Measurements from ENCODE around the gene CEACAM8. TPM values are rescaled to one million over a fixed set of nuclear protein-coding genes. Genes with fewer than 3 reads are reported as not detected.
"Not testable (repeated sequence)": the region's sequence is repeated elsewhere in the genome, so short reads cannot be mapped to it uniquely, and the experiment has no call there.

Gene CEACAM8
- under 1 TPM in 3 of 4 donors, not detected in 1; 0.12 to 0.22 (median 0.20) TPM for polyA plus RNA-seq (ENCODE audit: insufficient read length in 4 of 4)

DNA sequence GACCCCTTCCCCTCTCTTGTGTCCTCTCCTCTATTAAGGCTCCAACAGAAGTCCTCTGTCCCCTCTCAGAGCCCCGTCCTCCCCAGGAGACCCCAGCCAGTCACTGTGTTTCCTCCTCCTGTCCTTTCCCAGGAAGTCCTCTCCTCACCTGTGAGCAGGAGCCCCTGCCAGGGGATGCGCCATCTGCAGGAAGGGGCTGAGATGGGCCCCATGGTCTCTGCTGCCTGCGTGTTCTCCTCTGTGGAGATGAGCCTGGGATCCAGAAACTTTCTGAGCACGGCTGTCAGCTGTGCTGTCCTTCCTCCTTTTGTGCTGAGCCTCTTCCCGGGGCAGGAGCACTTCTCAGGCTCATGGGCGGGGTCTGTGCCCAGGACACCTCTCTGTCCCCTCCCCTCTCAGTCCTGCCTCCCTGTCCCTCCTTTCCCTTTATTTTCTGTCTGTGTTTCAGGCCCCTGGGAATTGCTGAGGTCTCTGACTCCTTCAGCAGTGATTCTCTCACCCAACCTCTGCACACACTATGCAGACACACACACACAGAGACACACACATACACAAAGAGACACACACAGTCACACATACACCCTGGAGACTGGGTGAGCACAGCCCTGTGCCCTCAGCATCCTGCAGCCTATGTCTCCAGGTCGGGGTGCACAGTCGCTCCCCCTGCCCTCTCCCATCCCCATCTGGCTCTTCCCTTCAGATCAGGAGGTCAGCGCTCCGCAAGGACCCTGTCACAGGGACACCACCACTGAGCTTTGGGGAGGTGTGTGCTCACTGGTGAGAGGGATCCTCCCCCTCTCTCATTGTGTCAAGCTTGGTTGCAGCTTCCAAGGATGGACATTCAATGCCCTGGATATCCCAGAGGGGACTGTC, at the start of gene CEACAM8:
Gene CEACAM8, minus strand, starts transcription at position 308 of the 873 bp plus-strand sequence. Its CDS starts 96 bp downstream, at position 212.
- no peak for DNase-seq (ENCODE audit: low read depth in 4 of 4, low spot score in 3 of 4)

DNA sequence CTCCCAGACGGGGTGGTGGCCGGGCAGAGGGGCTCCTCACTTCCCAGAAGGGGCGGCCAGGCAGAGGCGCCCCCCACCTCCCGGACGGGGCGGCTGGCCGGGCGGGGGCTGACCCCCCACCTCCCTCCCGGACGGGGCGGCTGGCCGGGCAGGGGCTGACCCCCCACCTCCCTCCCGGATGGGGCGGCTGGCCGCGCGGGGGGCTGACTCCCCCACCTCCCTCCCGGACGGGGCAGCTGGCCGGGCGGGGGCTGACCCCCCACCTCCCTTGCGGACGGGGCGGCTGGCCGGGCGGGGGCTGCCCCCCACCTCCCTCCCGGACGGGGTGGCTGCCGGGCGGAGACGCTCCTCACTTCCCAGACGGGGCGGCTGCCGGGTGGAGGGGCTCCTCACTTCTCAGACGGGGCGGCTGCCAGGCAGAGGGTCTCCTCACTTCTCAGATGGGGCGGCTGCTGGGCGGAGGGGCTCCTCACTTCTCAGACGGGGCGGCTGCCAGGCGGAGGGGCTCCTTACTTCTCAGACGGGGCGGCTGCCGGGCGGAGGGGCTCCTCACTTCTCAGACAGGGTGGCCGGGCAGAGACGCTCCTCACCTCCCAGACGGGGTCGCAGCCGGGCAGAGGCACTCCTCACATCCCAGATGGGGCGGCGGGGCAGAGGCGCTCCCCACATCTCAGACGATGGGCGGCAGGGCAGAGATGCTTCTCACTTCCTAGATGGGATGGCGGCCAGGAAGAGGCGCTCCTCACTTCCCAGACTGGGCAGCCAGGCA, 44.8 kb upstream of the CEACAM8 start:
- DNase-seq (ENCODE audit: low read depth in 4 of 4, low spot score in 3 of 4) = not testable (repeated sequence)

- no peak for DNase-seq (ENCODE audit: low read depth in 4 of 4, low spot score in 3 of 4)
These were observed 40.5 kb upstream of the CEACAM8 start for GRCh38 chr19:42635233-42635539.

- DNase-seq (ENCODE audit: low read depth in 4 of 4, low spot score in 3 of 4) = no peak
These were observed 39.9 kb upstream of the CEACAM8 start for GRCh38 chr19:42634409-42635232.

DNA sequence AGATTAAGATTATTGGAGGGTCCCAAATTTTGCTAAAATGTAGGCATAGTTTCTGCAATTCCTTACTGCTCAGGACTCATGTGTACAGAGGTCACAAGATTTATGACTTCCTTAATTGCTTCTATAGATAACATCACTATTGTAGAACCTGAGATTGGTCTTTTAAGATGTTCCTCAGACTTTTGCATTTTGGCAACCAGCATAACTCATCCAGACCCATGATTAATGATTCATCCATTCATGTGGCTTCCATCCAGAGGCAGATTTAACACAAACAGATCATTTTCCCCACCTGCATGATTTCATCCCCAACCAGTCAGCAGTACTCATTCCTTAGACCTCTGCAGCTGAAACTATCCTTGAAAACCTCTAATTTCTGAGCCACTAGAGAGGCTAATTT, 34.5 kb upstream of the CEACAM8 start:
- no peak for DNase-seq (ENCODE audit: low read depth in 4 of 4, low spot score in 3 of 4)

DNA sequence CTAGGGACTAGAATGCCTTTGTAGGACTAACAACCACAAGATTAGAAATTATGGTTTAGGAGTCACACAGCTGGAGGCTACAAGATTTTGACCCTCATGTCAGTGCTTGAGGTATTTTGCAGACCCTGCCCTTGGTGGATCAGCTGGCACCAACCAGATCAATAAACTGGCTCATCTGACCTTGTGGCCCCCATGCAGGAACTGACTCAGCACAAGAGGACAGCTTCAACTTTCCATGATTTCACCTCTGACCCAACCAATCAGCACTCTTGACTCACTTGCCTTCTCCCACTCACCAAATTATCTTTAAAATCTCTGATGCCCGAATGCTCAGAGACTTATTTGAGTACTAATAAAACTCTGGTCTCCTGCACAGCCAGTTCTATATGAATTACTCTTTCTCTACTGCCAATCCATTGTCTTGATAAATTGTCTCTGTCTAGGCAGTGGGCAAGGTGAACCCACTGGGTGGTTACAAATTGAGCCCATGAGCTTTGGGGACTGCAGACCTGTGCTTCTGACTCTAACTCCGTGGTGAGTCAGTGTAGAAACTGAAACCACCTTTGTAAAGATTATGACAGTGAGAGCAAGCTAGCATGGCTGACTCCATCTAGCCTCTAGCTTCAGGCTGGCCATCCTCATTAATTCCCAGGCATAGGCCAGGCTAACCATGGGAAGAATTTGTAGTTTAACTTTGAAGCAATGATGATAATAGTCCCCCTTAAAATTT, 33.9 kb upstream of the CEACAM8 start:
- no peak for DNase-seq (ENCODE audit: low read depth in 4 of 4, low spot score in 3 of 4)

- no peak for DNase-seq (ENCODE audit: low read depth in 4 of 4, low spot score in 3 of 4)
These were observed 33.2 kb upstream of the CEACAM8 start for GRCh38 chr19:42627916-42628315.

DNA sequence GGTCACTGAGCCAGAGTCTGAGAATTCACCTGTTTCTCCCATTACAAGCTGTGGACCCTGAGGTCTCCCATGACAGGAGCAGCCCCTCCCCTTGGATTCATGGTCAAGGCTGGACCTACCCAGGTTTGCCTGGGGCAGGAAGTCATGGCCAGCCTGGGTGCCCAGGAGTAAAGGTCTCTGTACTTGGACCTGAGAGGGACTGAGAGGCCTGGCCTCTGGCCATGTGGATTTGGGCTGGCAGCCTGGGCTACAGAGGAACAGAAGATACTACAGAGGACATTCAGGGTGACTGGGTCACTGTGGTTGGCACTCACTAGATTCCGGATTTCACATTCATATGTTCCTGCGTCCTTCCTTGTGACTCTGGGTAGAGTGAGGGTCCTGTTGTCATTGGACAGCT, 31.5 kb upstream of the CEACAM8 start:
- no peak for DNase-seq (ENCODE audit: low read depth in 4 of 4, low spot score in 3 of 4)

- DNase-seq (ENCODE audit: low read depth in 4 of 4, low spot score in 3 of 4) = no peak
These were observed 24.5 kb upstream of the CEACAM8 start for GRCh38 chr19:42619271-42619670.

DNA sequence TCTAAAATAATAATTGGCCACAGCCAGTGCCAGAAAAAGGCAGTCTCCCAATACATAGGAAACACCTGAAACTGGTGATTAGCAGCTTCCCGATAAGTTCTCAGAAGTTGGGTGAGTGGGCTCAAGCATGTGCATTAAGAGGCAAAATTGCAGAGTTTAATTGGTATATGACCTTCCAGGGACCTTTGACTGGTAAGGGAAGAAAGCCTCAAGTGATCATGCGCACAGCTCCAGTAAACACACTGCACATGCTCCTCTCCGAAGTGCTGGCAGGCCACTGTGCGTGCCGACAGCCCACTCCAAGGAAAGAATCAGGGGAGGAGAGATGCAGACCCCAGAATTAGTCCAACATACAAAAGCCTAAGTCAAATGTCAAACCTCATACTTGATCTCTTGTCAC, 18.9 kb upstream of the CEACAM8 start:
- DNase-seq (ENCODE audit: low read depth in 4 of 4, low spot score in 3 of 4) = no peak

DNA sequence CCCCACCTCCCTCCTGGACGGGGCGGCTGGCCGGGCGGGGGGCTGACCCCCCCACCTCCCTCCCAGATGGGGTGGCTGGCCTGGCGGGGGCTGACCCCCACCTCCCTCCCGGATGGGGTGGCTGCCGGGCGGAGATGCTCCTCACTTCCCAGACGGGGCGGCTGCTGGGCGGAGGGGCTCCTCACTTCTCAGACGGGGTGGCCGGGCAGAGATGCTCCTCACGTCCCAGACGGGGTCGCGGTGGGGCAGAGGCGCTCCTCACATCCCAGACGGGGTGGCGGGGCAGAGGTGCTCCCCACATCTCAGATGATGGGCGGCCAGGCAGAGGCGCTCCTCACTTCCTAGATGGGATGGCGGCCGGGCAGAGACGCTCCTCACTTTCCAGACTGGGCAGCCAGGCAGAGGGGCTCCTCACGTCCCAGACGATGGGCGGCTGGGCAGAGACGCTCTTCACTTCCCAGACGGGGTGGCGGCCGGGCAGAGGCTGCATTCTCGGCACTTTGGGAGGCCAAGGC, 15.7 kb upstream of the CEACAM8 start:
- DNase-seq (ENCODE audit: low read depth in 4 of 4, low spot score in 3 of 4) = not testable (repeated sequence)

DNA sequence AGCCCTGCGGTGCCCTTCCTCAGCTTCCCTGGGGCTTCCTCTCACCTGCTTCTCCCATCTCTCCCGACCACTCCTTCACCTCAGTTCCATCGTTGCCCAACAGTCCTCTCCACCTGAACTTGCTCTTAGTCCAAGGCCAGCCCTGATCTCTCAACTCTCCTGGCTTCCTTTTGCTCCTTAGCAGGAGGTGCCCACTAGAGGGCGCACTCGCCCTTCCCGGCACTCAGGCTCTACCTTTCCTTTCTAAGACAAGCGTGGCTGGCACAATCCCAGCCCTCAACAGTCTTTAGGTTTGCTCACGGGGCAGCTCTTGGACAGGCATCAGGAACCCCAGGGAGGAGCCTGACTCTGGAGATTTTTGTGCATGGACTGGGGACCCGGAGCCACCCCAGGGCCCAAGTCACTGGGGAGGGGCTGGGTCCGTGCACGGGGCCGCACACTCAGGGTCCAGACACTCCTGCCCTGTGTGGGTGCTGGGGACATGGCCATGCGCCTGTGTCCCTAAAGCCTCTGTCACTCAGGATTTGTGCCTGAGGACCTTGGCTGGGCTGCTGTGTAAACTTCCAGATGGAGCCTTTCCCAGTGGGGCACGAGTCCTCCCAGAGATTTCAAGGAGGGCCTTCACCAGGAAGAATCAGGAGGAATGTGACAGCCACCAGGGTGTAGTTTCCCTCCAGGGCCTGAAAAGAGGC, 12.1 kb upstream of the CEACAM8 start:
- peak in 1 of 4 donors; percentile 9 for DNase-seq (ENCODE audit: low read depth in 4 of 4, low spot score in 3 of 4)

GRCh38 chr19:42601811-42602443, 7.2 kb upstream of the CEACAM8 start:
- peak in 2 of 4 donors; percentile 14 to 17 for DNase-seq (ENCODE audit: low read depth in 4 of 4, low spot score in 3 of 4)

DNA sequence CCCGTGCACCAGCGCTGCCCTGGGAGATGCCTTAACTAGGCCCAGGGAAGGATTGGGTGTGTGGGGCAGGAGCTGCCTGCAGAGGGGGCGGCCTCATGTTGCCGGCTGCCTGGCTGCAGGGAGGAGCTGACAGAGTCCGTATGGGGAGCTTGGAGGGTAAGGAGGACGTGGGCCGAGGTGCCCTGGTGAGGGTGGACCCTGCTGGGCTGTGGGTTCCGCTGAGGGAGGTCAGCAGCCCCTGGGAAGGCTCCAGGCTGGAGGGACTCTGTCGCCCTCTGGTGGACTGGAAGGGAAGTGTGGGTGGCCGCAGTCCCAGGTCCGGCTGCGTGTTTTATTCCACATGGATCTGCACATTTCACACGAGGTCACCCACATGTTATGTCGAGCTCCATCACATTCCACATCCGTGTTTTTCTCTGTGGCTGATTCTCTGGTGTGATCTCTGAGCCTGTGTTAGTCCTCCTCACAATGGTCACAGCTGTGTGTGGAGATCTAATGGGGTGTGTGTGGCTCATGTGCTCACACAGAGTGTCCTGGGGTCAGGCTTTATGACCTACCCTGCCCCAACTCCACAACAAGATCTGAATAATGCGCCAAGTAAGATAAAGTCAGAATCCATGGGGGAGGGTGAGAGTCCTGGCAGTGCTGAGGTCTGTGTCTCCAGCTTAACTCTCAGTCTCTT, 1.8 kb upstream of the CEACAM8 start:
- DNase-seq (ENCODE audit: low read depth in 4 of 4, low spot score in 3 of 4) = no peak

- no peak for DNase-seq (ENCODE audit: low read depth in 4 of 4, low spot score in 3 of 4)
These were observed 937 bp upstream of the CEACAM8 start for GRCh38 chr19:42595550-42596172.

DNA sequence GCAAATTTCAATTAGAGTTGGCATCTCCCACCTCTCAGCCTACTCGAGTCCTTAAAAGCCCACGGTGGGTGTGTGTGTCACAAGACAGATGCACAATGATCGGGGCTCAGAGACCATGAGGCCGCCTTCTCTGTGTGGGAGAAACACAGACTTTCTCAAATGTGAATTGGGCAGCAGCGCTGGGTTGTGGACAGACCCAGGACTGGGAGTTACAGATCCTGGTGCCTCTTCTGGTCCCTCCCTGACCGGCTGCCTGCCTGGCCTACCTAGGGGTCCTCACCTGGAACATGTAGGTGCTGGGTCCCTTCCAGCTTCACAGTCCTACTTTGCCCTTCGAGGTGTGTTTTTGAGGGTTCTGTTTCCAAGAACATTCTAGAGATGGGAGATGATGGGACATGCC, 4.9 kb downstream of the CEACAM8 start:
- DNase-seq (ENCODE audit: low read depth in 4 of 4, low spot score in 3 of 4) = no peak

GRCh38 chr19:42584466-42584865, 10.3 kb downstream of the CEACAM8 start:
- no peak for DNase-seq (ENCODE audit: low read depth in 4 of 4, low spot score in 3 of 4)

GRCh38 chr19:42577016-42577415, 17.7 kb downstream of the CEACAM8 start:
- no peak for DNase-seq (ENCODE audit: low read depth in 4 of 4, low spot score in 3 of 4)

Measured in left renal pelvis (tissue), 4 donors.